ENCODE results near the gene CNDP1. TPM values are rescaled to one million over a fixed set of nuclear protein-coding genes. Genes with fewer than 3 reads are reported as not detected.

Gene CNDP1
- total RNA-seq, 4 donors from 2014 or later, result 0.15 TPM; not detected in 3

DNA sequence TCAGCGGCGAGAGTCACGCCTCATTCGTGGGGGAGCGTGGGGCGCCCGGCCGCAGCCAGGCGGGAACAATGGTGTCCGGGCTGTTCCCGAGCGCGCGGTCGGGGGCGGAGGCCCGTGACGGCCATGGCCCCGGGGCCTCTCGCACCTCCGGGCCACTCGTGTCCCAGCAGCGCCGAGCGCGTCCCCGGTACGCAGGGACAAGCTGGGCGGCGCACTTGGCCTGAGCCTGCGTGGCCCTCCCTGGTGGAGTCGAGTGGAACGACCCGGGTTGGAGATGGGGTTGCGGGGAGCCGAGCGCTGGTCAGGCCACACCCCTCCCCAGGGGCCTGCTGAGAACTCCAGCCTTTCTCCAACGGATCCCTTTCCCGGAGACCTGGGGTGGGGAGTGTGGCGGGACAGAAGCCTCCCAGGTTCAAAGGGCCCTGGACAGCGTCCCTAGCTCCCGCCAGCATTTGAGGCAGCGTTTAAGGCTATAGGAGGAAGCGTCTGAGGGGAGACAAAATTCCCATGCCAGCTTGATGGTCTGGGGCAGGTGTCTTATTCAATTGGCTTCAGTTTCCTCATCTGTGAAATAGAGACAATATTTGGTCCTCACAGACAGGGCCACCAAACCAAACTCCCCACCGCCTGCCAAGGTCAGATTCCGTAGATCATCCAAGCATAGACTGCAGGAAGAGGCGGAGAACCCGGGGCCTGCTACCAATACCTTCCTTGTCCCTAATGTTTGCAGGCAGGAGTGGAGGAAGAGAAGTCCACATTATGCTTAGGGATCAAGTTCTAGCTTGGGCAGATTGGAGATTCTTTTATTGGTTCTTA lies 37.6 kb upstream of the CNDP1 start:
- Histone ChIP-seq H3K4me3 (peak overlapping the region; percentile 58 to 95), H3K9me3 (peaks cover 0 to 8% (median 0%) of the 10 kb centered on the region in 3 donors), H3K27ac (peak overlapping the region; percentile 49 to 92 (median 90)), H3K4me1 (peaks cover 0 to 33% (median 10%) of the 10 kb centered on the region in 3 donors), H3K27me3 (no peaks in the 10 kb centered on the region), H3K36me3 (peaks cover 0 to 14% of the 10 kb centered on the region in 2 donors)
- TF ChIP-seq POLR2A (IDR thresholded peaks at IDR 0.05), result no peak
- TF ChIP-seq, protein P1, sequence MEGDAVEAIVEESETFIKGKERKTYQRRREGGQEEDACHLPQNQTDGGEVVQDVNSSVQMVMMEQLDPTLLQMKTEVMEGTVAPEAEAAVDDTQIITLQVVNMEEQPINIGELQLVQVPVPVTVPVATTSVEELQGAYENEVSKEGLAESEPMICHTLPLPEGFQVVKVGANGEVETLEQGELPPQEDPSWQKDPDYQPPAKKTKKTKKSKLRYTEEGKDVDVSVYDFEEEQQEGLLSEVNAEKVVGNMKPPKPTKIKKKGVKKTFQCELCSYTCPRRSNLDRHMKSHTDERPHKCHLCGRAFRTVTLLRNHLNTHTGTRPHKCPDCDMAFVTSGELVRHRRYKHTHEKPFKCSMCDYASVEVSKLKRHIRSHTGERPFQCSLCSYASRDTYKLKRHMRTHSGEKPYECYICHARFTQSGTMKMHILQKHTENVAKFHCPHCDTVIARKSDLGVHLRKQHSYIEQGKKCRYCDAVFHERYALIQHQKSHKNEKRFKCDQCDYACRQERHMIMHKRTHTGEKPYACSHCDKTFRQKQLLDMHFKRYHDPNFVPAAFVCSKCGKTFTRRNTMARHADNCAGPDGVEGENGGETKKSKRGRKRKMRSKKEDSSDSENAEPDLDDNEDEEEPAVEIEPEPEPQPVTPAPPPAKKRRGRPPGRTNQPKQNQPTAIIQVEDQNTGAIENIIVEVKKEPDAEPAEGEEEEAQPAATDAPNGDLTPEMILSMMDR (IDR thresholded peaks at IDR 0.05), result peak in 3 of 4 experiments; percentile 35 to 40 (median 40)
- ATAC-seq, result peak; percentile 50
- WGBS, 2 donors (ENCODE audit: low coverage in 1 of 2), result 18% methylated on average over 2 of the region's 48 CpGs; no CpG with 5 or more reads in 1 of the 2 donors

DNA sequence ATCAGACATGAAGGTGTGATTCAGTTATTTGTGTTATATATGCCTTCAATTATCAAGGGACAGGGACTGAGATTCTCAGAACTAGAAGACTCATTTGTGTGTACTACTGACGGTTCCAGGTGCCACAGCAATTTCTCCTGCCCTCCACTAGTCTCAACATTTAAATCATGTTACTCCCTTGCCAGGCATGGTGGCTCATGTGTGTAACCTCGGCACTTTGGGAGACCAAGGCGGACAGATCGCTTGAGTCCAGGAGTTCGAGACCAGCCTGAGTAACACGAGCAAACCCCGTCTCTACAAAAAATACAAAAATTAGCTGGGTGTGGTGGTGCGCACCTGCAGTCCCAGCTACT lies 37.0 kb upstream of the CNDP1 start:
- ATAC-seq, result no peak
- no peaks in the 10 kb centered on the region for H3K27me3 ChIP-seq
- WGBS, 2 donors (ENCODE audit: low coverage in 1 of 2), result 88 to 100% methylated on average over 3 to 8 of the region's 8 CpGs
- H3K9me3 ChIP-seq, result peaks cover 0 to 2% (median 0%) of the 10 kb centered on the region in 3 donors
- peak overlapping the region in 1 of 2 donors; percentile 95 for H3K4me3 ChIP-seq
- TF ChIP-seq, protein P1 (IDR thresholded peaks at IDR 0.05), result no peak
- TF ChIP-seq POLR2A (IDR thresholded peaks at IDR 0.05) (no peak), EP300 (IDR thresholded peaks at IDR 0.05) (no peak), POLR2AphosphoS5 (IDR thresholded peaks at IDR 0.05) (no peak)
- H3K4me1 ChIP-seq, result peaks cover 0 to 33% (median 10%) of the 10 kb centered on the region in 3 donors
- H3K27ac ChIP-seq, result peak overlapping the region in 3 of 4 donors; percentile 88 to 92 (median 91)
- H3K36me3 ChIP-seq, result peaks cover 0 to 20% of the 10 kb centered on the region in 2 donors

DNA sequence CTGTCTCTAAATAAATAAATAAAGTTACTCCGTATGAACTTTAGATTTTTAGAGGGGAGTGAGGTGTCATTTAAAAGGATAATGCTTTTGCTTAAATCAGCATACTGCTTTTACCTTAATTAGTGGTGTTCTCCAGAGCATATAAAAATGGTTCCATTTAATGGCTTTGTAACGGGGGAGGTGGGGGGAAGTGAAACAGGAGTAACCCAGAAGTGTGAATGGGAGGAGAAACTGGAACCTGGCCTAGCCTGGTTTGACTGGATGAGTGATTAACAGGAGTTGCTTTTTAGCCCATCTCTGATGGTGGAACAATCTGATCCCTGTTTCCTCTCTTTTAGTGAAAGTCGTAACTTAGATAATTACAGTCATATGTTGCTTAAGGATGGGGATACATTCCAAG lies 36.5 kb upstream of the CNDP1 start:
- ATAC-seq, result no peak
- Histone ChIP-seq H3K27ac (no peak overlapping the region), H3K4me1 (peaks cover 0 to 33% (median 10%) of the 10 kb centered on the region in 3 donors), H3K27me3 (no peaks in the 10 kb centered on the region), H3K4me3 (no peak overlapping the region), H3K36me3 (peaks cover 0 to 25% of the 10 kb centered on the region in 2 donors), H3K9me3 (no peaks in the 10 kb centered on the region)
- TF ChIP-seq EP300 (IDR thresholded peaks at IDR 0.05) (no peak), POLR2AphosphoS5 (IDR thresholded peaks at IDR 0.05) (no peak), POLR2A (IDR thresholded peaks at IDR 0.05) (no peak)
- TF ChIP-seq, protein P1 (IDR thresholded peaks at IDR 0.05), result no peak
- WGBS, 2 donors (ENCODE audit: low coverage in 1 of 2), result 83 to 84% methylated on average over 2 of the region's 3 CpGs

DNA sequence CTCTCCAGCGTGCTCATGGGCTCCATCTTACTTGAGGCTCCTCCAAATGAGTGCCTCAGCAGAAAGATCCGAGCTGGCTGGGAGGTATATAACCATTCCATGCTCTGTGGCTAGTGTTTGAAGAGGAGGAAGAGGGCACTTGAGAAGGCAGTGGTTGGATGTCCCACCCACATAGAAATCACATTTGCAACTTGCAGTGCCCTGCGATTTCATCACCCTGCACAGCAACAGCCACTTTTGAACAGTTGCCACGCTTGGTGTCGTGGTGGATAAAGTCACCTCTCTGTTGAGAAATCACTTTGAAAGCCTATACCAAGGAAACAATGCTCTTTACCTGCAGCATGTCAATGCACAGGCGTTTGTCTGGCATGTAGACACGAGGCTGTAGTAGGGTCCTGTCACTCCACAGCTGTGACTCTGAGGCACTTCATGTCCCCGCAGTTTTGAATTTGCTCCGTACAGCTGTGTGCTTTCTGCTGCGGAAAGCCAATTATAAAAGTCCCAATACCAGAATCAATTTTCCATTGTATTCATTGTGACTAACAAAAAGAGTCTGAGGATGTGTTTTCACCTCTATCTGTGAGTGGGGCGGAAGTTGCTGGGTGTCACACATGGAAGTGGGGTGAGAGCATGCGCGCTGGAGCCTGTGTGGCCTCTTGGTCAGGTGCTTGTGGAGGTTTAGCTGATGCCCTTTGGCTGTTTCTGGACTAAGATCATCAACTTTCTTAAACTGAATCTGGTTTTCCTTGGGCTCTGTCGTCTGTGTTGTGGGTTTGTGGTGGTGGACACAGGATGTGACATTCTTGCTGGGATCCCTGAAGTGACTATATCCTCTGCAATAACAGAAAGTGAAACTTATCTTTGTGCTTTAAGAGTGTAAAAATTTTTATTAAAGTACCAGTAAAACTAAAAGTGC lies 35.3 kb upstream of the CNDP1 start:
- no peak for TF ChIP-seq POLR2AphosphoS5 (IDR thresholded peaks at IDR 0.05)
- no peak for TF ChIP-seq EP300 (IDR thresholded peaks at IDR 0.05)
- TF ChIP-seq POLR2A (IDR thresholded peaks at IDR 0.05), result no peak
- Histone ChIP-seq H3K36me3 (peaks cover 0 to 37% of the 10 kb centered on the region in 2 donors), H3K4me1 (peaks cover 0 to 33% (median 10%) of the 10 kb centered on the region in 3 donors), H3K27me3 (no peaks in the 10 kb centered on the region), H3K27ac (peak overlapping the region; percentile 12 to 57 (median 52)), H3K4me3 (peak overlapping the region in 1 of 2 donors; percentile 17), H3K9me3 (no peaks in the 10 kb centered on the region)
- WGBS, 2 donors (ENCODE audit: low coverage in 1 of 2), result 85 to 87% methylated on average over 8 to 13 of the region's 14 CpGs
- ATAC-seq, result no peak

DNA sequence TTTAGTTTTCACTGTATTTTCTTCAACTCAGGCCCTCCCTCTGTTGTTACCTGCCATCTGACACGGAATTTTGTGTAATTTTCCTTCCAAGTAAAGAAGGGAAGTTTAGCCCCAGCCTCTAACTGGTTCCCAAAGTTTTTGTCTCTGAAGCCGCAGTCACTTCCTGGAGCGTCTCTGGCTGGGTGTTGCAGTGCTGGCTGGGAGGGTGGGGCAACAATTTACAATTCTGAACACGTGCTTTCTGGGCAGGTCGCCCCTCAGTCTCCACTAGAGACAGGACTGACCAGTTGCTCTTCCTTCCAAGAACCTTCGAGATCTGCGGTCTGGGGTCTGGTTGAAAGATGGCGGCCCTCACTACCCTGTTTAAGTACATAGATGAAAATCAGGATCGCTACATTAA lies 34.7 kb upstream of the CNDP1 start:
- Histone ChIP-seq H3K4me3 (peak overlapping the region in 1 of 2 donors; percentile 17), H3K27me3 (no peaks in the 10 kb centered on the region), H3K9me3 (no peaks in the 10 kb centered on the region), H3K27ac (peak overlapping the region; percentile 12 to 57 (median 52)), H3K36me3 (peaks cover 0 to 43% of the 10 kb centered on the region in 2 donors), H3K4me1 (peaks cover 0 to 33% (median 10%) of the 10 kb centered on the region in 3 donors)
- ATAC-seq, result no peak
- 54 to 79% methylated on average over 2 to 3 of the region's 9 CpGs for WGBS, 2 donors (ENCODE audit: low coverage in 1 of 2)
- no peak for TF ChIP-seq POLR2A (IDR thresholded peaks at IDR 0.05)
- TF ChIP-seq, protein P1 (IDR thresholded peaks at IDR 0.05), result no peak
- TF ChIP-seq POLR2AphosphoS5 (IDR thresholded peaks at IDR 0.05), result no peak
- TF ChIP-seq EP300 (IDR thresholded peaks at IDR 0.05), result no peak
